Brain microvascular endothelial cell (primary cell): ENCODE results near the gene PBX3.

Source experiments
- DNase-seq: peaks from one replicate; pipeline ENCODE4 v3.0.0-alpha.2; 2020
- H3K27ac ChIP-seq: fragments of 250-450 bp; sonication (Bioruptor Pico); 2 replicates; pipeline ENCODE4 v1.5.1; 2020; ENCODE audit warnings: mild to moderate bottlenecking, moderate library complexity
- H3K27me3 ChIP-seq: fragments of 250-450 bp; sonication (Bioruptor Pico); replicated peaks from 2 replicates; pipeline ENCODE4 v1.5.1; 2020; ENCODE audit warnings: mild to moderate bottlenecking
- H3K36me3 ChIP-seq: fragments of 250-450 bp; sonication (Bioruptor Pico); replicated peaks from 2 replicates; pipeline ENCODE4 v1.5.1; 2020; ENCODE audit warnings: mild to moderate bottlenecking
- H3K4me3 ChIP-seq: 2 replicates; pipeline ENCODE4 v1.5.1; 2011; ENCODE audit warnings: low read depth, mild to moderate bottlenecking, control low read depth, low read length, moderate library complexity
- in situ Hi-C: cut with HindIII; loops from 2 replicates; pipeline ENCODE4 v1.10.0; 2017; ENCODE audit warnings: low sequenced_read_pairs, low pct_ligation_motif_present
- TF ChIP-seq, protein P1 (sequence below): IDR thresholded peaks from 2 replicates; pipeline ENCODE4 v1.5.1; 2011; ENCODE audit warnings: low read depth, mild to moderate bottlenecking, moderate library complexity, low read length, control low read depth, inconsistent platforms; ENCODE audit errors: missing control alignments

The PBX3 gene

DNA sequence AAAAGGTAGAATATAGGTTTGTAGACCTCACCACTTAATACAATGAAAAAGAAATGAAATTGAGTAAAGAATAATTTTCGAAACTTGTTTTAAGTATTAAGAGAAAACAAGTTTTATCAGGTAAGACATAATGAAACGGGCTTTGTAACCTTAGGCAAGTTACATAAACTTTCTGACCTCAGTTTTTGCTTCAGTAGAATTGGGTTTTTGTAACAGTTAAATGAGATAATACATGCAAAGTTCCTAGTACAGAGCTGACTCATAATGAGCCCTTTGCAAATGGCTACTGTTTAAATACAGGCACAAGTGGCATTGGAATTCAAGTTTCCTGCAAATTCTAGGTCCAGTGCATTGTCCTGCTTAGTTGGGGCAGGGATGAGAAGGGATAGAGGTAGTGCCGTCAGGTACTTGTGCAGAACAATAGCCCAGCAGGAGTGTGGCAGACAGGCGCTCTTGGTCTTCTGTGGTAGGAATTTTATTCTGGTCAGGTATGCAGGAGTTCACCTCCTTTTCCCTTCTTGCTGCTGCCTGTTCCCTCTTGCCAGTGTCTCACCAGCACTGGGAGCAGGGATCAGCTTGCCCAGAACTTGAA lies 203.8 kb downstream of the PBX3 start:
- no peak for DNase-seq
- TF ChIP-seq, protein P1, sequence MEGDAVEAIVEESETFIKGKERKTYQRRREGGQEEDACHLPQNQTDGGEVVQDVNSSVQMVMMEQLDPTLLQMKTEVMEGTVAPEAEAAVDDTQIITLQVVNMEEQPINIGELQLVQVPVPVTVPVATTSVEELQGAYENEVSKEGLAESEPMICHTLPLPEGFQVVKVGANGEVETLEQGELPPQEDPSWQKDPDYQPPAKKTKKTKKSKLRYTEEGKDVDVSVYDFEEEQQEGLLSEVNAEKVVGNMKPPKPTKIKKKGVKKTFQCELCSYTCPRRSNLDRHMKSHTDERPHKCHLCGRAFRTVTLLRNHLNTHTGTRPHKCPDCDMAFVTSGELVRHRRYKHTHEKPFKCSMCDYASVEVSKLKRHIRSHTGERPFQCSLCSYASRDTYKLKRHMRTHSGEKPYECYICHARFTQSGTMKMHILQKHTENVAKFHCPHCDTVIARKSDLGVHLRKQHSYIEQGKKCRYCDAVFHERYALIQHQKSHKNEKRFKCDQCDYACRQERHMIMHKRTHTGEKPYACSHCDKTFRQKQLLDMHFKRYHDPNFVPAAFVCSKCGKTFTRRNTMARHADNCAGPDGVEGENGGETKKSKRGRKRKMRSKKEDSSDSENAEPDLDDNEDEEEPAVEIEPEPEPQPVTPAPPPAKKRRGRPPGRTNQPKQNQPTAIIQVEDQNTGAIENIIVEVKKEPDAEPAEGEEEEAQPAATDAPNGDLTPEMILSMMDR = no peak
- Histone ChIP-seq H3K27me3 (no peaks in the 10 kb centered on the region), H3K36me3 (no peaks in the 10 kb centered on the region), H3K27ac (no peak overlapping the region), H3K4me3 (no peak overlapping the region)
- in situ Hi-C loops = no loop called here

DNA sequence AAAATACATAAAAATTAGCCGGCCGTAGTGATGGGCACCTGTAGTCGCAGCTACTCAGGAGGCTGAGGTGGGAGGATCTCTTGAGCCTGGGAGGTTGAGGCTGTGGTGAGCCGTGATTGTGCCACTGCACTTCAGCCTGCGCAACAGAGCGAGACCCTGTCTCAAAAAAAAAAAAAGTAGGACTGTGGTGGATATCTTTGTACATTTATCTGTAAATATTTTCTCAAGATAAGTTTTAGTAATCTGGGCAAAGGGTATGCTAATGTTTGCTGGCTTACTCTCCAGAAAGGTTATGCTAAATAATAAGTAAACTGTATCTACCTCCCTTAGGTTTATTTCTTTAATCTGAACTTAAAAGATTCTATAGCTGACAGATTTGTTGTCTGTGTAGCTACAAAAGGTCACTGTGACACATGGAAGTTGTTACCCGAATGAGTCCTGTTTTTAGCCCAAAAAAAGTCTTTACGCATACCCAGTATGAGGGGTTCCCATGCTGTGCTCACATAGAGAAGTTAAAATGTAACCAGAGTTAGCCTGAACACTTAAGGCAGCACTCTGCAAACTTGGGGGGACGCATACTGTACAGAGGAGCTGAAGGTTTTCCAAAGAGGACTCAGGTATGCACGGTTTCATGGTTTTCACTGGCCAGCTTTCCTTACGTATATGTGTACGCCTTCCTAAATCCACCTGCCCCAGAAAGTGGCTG lies 206.3 kb downstream of the PBX3 start:
- Histone ChIP-seq H3K36me3 (no peaks in the 10 kb centered on the region), H3K27me3 (no peaks in the 10 kb centered on the region), H3K4me3 (no peak overlapping the region), H3K27ac (no peak overlapping the region)
- DNase-seq = no peak
- TF ChIP-seq, protein P1 = no peak
- in situ Hi-C loops = no loop called here

DNA sequence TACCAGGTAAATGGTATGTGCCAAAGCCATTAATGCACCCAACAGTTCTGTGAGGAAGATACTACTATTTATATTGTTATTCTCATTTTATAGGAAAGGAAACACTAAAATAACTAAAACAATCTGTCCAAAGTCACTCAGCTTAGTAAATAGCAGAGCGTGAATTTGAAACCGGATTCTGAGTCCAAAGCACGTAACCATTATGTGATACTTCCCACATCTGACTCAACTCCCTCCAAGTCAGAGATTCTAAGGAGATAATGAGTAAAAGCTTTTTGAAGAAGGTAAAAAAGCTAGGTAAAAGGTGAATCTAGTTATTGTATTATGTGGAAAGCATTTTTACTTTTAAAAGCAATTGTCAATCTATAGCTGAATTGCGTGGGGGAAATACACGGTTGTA lies 208.9 kb downstream of the PBX3 start:
- no peak overlapping the region for H3K27ac ChIP-seq
- no peaks in the 10 kb centered on the region for H3K36me3 ChIP-seq
- TF ChIP-seq, protein P1 = no peak
- in situ Hi-C loops = no loop called here
- H3K27me3 ChIP-seq = no peaks in the 10 kb centered on the region
- no peak overlapping the region for H3K4me3 ChIP-seq
- no peak for DNase-seq

DNA sequence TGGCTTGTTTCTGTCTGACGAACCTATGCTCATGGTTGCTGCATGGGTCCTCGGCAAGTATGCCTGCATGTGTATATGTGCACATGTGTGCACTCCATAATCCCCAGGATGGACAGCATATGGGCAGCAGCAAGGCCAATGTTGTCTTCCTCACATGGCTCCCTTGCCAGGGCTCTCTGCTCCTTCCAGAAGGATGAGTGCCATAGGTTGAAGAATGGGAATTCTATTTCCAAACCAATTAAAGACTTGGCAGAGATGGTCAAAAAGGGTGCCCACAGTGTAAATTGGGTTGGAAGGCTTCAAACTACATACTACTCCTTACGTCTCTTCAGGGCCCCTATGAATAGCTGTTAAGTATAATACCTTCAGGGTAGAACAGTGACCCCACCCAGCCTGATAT lies 212.1 kb downstream of the PBX3 start:
- TF ChIP-seq, protein P1 = no peak
- DNase-seq = no peak
- Histone ChIP-seq H3K27me3 (no peaks in the 10 kb centered on the region), H3K36me3 (peaks cover 3% of the 10 kb centered on the region), H3K4me3 (no peak overlapping the region), H3K27ac (no peak overlapping the region)
- in situ Hi-C loops = no loop called here

DNA sequence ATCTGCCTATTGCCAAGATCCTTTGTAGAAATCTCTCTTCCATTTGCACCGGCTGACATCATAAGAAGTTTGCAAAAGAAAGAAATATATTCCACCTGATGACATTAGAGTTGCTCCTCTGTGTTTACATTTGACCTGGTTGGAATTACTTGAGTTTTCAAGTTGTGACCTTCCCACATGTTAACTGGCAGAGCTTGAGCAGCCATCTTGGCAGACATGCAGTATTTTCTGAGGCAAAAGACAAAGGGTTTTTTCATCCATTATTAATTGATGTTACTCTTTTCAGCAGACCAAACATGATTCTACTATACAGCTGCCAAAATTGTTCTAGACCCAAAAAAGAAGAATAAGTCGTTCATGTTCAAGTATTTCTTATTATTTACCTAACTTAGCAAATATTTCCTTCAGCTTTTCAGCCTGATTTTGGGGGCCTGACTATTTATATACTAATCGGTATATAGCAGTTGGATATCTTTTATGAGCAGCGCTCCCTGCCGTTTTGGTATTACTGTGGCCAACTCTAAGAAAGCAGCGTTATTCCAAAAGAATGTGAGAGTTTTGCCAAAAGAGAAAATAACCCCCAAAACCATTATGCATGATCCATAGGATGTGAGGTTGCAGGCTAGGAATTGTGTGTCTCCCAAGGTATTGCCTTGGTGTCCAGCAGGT lies 212.9 kb downstream of the PBX3 start:
- H3K27ac ChIP-seq = no peak overlapping the region
- H3K4me3 ChIP-seq = no peak overlapping the region
- TF ChIP-seq, protein P1 = no peak
- in situ Hi-C loops = no loop called here
- DNase-seq = no peak
- H3K36me3 ChIP-seq = peaks cover 3% of the 10 kb centered on the region
- H3K27me3 ChIP-seq = no peaks in the 10 kb centered on the region
